Fibroblast of skin of right quadriceps (primary cell): Measurements from ENCODE around the gene FRS3.

Source experiments
- DNase-seq: peaks from one replicate; pipeline ENCODE4 v3.0.0-alpha.2; 2013

Gene FRS3

GRCh38 chr6:41724586-41725501 is 54.9 kb downstream of the FRS3 start:
- no peak for DNase-seq

DNA sequence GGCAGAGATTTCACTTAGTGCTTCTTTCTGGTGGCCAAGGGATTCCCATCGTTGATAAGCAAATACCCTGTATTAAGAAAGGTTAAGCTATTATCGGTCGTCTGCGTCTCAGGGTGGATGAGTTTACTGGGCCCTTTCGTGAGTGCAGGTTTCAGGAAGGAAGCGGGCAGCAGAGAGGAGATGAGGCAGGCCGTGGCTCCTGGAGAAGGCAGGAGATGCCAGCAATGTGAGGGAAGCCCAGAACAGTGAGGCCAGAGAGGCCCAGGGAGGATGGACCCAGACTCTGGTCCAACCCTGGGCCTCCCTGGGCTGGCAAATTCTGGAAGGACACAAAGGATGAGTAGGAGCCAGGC is 55.5 kb downstream of the FRS3 start:
- no peak for DNase-seq

GRCh38 chr6:41723530-41724227 is 56.0 kb downstream of the FRS3 start:
- peak; percentile 87 for DNase-seq

GRCh38 chr6:41722969-41723529 is 56.7 kb downstream of the FRS3 start:
- no peak for DNase-seq

DNA sequence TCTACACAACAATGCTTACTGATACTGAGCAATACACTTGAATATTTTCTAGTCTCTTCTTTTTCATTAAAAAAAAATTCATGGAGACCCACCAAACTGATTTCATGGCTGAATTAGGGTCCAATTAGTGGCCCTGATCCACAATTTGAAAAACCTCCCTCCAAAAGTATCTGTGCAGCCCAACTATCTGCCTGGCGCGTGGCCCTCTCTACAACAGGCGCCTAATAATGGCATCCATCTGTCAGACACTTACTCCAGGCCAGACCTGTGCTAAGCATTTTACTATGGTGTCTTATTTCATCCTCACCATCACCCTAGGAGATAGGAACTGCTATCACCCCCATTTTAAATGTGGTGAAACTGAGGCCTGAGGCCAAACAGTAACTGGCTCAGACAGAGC is 58.3 kb downstream of the FRS3 start:
- DNase-seq, result no peak

- DNase-seq, result no peak
Observed at GRCh38 chr6:41720783-41721182, 58.9 kb downstream of the FRS3 start.

- no peak for DNase-seq
Observed at GRCh38 chr6:41720262-41720620, 59.5 kb downstream of the FRS3 start.
